ENCODE results near the gene DPP6. TPM values are rescaled to one million over a fixed set of nuclear protein-coding genes. Genes with fewer than 3 reads are reported as not detected.

The DPP6 gene
- total RNA-seq, 1 experiment from 2014 or later, result not detected

- ATAC-seq, result no peak
- Mint-ChIP-seq H3K4me3 (no peak overlapping the region), H3K36me3 (peaks cover 79% of the 10 kb centered on the region), H3K4me1 (no peaks in the 10 kb centered on the region), H3K9me3 (peaks cover 81% of the 10 kb centered on the region), H3K27me3 (ENCODE audit: low read depth) (peaks cover 19% of the 10 kb centered on the region; the same call in 1 of the 2 replicates), H3K27ac (no peak overlapping the region)
- POLR2A ChIA-PET, result no interaction called here
- DNase-seq (ENCODE audit: low spot score), result no peak
- CTCF ChIA-PET, result no interaction called here
- TF ChIP-seq ELF4 (CRISPR knock-in tag; IDR thresholded peaks at IDR 0.05; ENCODE audit: low read depth), result no peak
- TF ChIP-seq TCF7 (CRISPR knock-in tag; IDR thresholded peaks at IDR 0.05; ENCODE audit: low read depth), result no peak
- TF ChIP-seq JUN (CRISPR knock-in tag; IDR thresholded peaks at IDR 0.05), result no peak
- no peak for TF ChIP-seq NR1H2 (CRISPR knock-in tag; IDR thresholded peaks at IDR 0.05)
- TF ChIP-seq PRRX2 (CRISPR knock-in tag; IDR thresholded peaks at IDR 0.05), result no peak
Measured at GRCh38 chr7:154347700-154348266, 295.6 kb downstream of the DPP6 start.

DNA sequence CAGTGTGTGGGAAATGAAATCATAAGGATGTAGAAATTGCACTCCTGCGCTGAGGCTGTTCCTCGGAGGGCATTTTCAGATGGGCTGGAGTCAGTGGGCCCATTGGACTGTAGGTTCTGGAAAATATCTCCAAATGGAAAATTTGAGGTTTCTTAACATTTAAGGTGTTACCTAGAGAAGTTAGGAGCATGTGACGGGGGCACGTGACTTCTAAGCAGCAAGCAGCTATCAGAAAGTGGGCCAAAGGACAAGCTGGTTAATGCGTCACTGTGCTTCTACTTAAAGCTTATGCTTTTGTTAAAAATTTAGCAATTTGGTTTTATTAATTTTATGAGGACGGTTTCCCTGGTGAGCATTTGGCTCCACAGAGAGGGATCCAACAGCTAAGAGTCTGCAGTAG lies 298.7 kb downstream of the DPP6 start:
- no peak overlapping the region for H3K27ac Mint-ChIP-seq
- ATAC-seq, result no peak
- H3K27me3 Mint-ChIP-seq (ENCODE audit: low read depth), result peaks cover 17% of the 10 kb centered on the region
- POLR2A ChIA-PET, result no interaction called here
- H3K4me3 Mint-ChIP-seq, result no peak overlapping the region
- H3K36me3 Mint-ChIP-seq, result peaks cover 79% of the 10 kb centered on the region
- CTCF ChIA-PET, result no interaction called here
- peaks cover 83% of the 10 kb centered on the region for H3K9me3 Mint-ChIP-seq
- no peak for DNase-seq (ENCODE audit: low spot score)
- TF ChIP-seq FOXJ3 (CRISPR knock-in tag; IDR thresholded peaks at IDR 0.05; ENCODE audit: borderline replicate concordance) (no peak), FOXP1 (CRISPR knock-in tag; IDR thresholded peaks at IDR 0.05; ENCODE audit: borderline replicate concordance) (no peak), ZNF512 (CRISPR knock-in tag; IDR thresholded peaks at IDR 0.05; ENCODE audit: borderline replicate concordance) (no peak), RORB (CRISPR knock-in tag; IDR thresholded peaks at IDR 0.05) (no peak), CREB1 (CRISPR knock-in tag; IDR thresholded peaks at IDR 0.05) (no peak), KAT7 (CRISPR knock-in tag; IDR thresholded peaks at IDR 0.05; ENCODE audit: borderline replicate concordance) (no peak), E2F5 (CRISPR knock-in tag; IDR thresholded peaks at IDR 0.05) (no peak), TEAD4 (CRISPR knock-in tag; IDR thresholded peaks at IDR 0.05) (no peak), FOXK1 (CRISPR knock-in tag; IDR thresholded peaks at IDR 0.05) (no peak), ZBTB21 (CRISPR knock-in tag; IDR thresholded peaks at IDR 0.05; ENCODE audit: borderline replicate concordance) (no peak), ZNF138 (CRISPR knock-in tag; conservative IDR thresholded peaks at IDR 0.05) (no peak), HMGXB4 (CRISPR knock-in tag; IDR thresholded peaks at IDR 0.05) (no peak), MAX (CRISPR knock-in tag; IDR thresholded peaks at IDR 0.05) (no peak), HMGA2 (CRISPR knock-in tag; IDR thresholded peaks at IDR 0.05) (no peak)
- TF ChIP-seq, protein P1, sequence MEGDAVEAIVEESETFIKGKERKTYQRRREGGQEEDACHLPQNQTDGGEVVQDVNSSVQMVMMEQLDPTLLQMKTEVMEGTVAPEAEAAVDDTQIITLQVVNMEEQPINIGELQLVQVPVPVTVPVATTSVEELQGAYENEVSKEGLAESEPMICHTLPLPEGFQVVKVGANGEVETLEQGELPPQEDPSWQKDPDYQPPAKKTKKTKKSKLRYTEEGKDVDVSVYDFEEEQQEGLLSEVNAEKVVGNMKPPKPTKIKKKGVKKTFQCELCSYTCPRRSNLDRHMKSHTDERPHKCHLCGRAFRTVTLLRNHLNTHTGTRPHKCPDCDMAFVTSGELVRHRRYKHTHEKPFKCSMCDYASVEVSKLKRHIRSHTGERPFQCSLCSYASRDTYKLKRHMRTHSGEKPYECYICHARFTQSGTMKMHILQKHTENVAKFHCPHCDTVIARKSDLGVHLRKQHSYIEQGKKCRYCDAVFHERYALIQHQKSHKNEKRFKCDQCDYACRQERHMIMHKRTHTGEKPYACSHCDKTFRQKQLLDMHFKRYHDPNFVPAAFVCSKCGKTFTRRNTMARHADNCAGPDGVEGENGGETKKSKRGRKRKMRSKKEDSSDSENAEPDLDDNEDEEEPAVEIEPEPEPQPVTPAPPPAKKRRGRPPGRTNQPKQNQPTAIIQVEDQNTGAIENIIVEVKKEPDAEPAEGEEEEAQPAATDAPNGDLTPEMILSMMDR (IDR thresholded peaks at IDR 0.05), result no peak
- TF ChIP-seq, protein P2, sequence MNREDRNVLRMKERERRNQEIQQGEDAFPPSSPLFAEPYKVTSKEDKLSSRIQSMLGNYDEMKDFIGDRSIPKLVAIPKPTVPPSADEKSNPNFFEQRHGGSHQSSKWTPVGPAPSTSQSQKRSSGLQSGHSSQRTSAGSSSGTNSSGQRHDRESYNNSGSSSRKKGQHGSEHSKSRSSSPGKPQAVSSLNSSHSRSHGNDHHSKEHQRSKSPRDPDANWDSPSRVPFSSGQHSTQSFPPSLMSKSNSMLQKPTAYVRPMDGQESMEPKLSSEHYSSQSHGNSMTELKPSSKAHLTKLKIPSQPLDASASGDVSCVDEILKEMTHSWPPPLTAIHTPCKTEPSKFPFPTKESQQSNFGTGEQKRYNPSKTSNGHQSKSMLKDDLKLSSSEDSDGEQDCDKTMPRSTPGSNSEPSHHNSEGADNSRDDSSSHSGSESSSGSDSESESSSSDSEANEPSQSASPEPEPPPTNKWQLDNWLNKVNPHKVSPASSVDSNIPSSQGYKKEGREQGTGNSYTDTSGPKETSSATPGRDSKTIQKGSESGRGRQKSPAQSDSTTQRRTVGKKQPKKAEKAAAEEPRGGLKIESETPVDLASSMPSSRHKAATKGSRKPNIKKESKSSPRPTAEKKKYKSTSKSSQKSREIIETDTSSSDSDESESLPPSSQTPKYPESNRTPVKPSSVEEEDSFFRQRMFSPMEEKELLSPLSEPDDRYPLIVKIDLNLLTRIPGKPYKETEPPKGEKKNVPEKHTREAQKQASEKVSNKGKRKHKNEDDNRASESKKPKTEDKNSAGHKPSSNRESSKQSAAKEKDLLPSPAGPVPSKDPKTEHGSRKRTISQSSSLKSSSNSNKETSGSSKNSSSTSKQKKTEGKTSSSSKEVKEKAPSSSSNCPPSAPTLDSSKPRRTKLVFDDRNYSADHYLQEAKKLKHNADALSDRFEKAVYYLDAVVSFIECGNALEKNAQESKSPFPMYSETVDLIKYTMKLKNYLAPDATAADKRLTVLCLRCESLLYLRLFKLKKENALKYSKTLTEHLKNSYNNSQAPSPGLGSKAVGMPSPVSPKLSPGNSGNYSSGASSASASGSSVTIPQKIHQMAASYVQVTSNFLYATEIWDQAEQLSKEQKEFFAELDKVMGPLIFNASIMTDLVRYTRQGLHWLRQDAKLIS (CRISPR knock-in tag; IDR thresholded peaks at IDR 0.05; ENCODE audit: borderline replicate concordance), result no peak
- H3K4me1 Mint-ChIP-seq, result no peaks in the 10 kb centered on the region
